PFSK-1 (cell line): ENCODE results near the gene GYPC.

Source experiments
- FOXP2 ChIP-seq: optimal IDR thresholded peaks from 2 replicates; pipeline ENCODE3; 2011; ENCODE audit warnings: borderline replicate concordance, control low read depth, inconsistent platforms; ENCODE audit not compliant: insufficient read depth; ENCODE audit errors: extremely low read length, extremely low read depth
- POLR2AphosphoS5 ChIP-seq: IDR thresholded peaks from 2 replicates; pipeline ENCODE4 v1.6.1; 2012; ENCODE audit warnings: low read depth, mild to moderate bottlenecking, control low read depth, low read length, moderate library complexity
- SIN3A ChIP-seq: IDR thresholded peaks from 2 replicates; pipeline ENCODE4 v1.6.1; 2012; ENCODE audit warnings: mild to moderate bottlenecking, low read length, moderate library complexity, borderline replicate concordance; ENCODE audit not compliant: insufficient read depth
- TAF1 ChIP-seq: IDR thresholded peaks from 2 replicates; pipeline ENCODE4 v1.6.1; 2012; ENCODE audit warnings: low read length, control low read depth, borderline replicate concordance; ENCODE audit not compliant: insufficient read depth
- TF ChIP-seq, protein P1 (sequence below), 2 experiments: IDR thresholded peaks; 2 replicates each; pipeline versions ENCODE4 v1.6.1 to v1.8.0; 2011 to 2012; ENCODE audit warnings: low read depth in 2 of 2, low read length in 2 of 2, control low read depth in 1 of 2, inconsistent platforms in 1 of 2, mild to moderate bottlenecking in 1 of 2, moderate library complexity in 1 of 2; ENCODE audit not compliant: insufficient read depth in 1 of 2

The GYPC gene

DNA sequence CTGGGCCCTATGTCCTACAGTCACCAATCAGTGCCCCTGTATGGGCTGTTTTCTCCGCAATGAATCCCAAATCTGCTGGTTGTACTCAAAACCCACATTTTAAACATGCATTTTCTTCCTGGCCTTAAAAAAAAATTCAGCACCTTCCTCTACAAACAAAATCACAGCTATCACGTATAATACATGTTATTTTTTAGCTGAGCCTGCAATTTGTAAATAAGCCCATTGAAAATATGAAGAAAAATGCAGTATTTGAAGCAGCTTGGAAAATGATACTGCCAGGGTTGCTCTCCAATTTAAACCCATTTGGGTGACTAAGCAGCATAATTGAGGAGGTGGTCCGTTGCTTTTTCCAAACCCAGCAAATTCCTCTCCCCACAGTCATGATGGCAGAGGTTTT is 33.0 kb upstream of the GYPC start:
- no peak for TF ChIP-seq TAF1
- TF ChIP-seq, protein P1, sequence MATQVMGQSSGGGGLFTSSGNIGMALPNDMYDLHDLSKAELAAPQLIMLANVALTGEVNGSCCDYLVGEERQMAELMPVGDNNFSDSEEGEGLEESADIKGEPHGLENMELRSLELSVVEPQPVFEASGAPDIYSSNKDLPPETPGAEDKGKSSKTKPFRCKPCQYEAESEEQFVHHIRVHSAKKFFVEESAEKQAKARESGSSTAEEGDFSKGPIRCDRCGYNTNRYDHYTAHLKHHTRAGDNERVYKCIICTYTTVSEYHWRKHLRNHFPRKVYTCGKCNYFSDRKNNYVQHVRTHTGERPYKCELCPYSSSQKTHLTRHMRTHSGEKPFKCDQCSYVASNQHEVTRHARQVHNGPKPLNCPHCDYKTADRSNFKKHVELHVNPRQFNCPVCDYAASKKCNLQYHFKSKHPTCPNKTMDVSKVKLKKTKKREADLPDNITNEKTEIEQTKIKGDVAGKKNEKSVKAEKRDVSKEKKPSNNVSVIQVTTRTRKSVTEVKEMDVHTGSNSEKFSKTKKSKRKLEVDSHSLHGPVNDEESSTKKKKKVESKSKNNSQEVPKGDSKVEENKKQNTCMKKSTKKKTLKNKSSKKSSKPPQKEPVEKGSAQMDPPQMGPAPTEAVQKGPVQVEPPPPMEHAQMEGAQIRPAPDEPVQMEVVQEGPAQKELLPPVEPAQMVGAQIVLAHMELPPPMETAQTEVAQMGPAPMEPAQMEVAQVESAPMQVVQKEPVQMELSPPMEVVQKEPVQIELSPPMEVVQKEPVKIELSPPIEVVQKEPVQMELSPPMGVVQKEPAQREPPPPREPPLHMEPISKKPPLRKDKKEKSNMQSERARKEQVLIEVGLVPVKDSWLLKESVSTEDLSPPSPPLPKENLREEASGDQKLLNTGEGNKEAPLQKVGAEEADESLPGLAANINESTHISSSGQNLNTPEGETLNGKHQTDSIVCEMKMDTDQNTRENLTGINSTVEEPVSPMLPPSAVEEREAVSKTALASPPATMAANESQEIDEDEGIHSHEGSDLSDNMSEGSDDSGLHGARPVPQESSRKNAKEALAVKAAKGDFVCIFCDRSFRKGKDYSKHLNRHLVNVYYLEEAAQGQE (IDR thresholded peaks at IDR 0.05; ENCODE audit: insufficient read depth in 1 of 2, low read depth in 2 of 2, low read length in 2 of 2): no peak
- TF ChIP-seq FOXP2: no peak
- TF ChIP-seq SIN3A: no peak
- no peak for TF ChIP-seq POLR2AphosphoS5

DNA sequence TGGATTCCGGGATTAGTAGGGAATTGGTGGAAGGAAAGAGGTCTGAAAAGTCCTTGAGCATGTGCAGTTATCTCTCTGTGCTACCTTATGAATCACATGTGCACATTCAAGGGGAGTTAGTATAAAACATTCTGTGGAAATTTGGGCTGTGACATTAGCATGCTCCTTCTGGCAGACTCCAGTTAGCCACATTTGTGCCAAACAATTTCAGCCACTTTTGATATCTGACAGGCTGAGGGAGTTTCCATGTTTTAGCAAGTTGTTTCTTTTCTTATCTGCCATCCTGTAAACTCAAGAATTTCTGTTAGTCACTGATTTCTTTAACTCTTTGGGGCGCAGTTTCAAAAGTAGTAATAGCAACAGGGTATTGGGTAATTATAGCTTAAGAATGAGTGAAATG is 28.3 kb upstream of the GYPC start:
- TF ChIP-seq POLR2AphosphoS5 (no peak), SIN3A (no peak), FOXP2 (no peak), TAF1 (no peak)
- TF ChIP-seq, protein P1 (IDR thresholded peaks at IDR 0.05; ENCODE audit: insufficient read depth in 1 of 2, low read depth in 2 of 2, low read length in 2 of 2): no peak

DNA sequence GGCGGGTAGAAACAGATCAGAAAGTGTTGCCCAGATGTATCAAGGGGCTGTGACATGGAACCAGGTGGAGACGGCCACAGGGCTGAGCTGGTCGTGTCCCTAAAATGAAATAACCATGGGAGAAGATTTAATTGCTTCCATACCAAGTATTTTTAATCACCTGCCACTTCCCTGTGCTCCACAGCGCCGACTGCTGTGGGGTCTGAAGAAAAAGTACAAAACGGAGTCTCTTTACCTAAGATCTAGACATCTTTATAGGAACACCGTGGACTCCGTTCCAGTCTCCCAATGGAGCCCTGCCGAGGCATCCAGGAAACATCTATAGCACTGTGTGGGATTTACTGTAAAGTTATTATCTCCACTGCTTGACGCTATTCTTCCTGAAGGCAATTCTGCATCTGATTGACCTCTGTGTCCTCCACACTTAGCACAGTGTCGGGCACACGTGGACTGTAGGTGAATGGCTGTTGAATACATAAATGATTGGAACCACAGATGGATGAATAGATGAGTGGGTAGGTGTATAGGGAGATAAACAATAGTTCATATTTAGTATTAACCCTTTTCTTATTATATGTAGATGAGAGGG is 21.6 kb upstream of the GYPC start:
- TF ChIP-seq POLR2AphosphoS5 (no peak), TAF1 (no peak), FOXP2 (no peak), SIN3A (no peak)
- TF ChIP-seq, protein P1 (IDR thresholded peaks at IDR 0.05; ENCODE audit: insufficient read depth in 1 of 2, low read depth in 2 of 2, low read length in 2 of 2): no peak

DNA sequence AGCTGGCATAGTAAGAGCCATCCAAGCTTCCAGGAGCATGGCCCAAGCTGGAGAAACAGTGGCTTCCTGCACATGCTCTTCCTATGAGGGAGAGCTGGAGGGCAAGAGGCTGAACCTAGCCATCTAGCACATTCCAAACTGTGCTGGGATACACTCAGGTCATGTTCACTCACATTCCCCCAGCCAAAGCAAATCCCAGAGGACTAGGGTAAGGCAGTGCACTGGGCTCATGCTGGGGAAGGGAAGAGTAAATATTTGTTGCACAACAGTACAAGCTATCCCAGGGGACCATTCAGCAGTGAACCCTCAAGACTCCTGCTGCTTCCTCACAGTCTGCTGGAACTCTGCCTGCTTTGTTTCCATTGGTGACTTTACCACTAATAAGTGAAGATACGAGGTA is 20.7 kb upstream of the GYPC start:
- TF ChIP-seq FOXP2: no peak
- TF ChIP-seq SIN3A: no peak
- TF ChIP-seq, protein P1 (IDR thresholded peaks at IDR 0.05; ENCODE audit: insufficient read depth in 1 of 2, low read depth in 2 of 2, low read length in 2 of 2): no peak
- no peak for TF ChIP-seq POLR2AphosphoS5
- no peak for TF ChIP-seq TAF1

DNA sequence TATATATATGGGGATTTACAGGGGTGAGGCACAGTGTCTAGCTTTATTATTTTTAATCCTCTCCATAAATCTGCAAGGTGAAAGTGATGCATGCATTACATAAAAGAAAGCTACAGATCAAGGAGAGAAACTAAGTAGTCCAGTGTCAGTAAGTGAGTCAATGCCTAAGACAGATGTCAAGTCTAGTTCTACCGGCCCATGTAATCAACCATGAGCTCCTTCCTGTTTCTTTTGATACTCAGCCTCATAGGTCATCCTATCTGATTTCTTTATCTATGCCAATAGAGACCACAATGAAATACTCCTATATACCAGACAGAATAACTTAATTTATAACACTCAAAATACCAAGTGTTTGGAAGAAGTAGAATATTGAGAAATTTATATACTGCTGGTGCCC is 20.2 kb upstream of the GYPC start:
- TF ChIP-seq POLR2AphosphoS5 (no peak), SIN3A (no peak), FOXP2 (no peak), TAF1 (no peak)
- TF ChIP-seq, protein P1 (IDR thresholded peaks at IDR 0.05; ENCODE audit: insufficient read depth in 1 of 2, low read depth in 2 of 2, low read length in 2 of 2): no peak
